Esophagus muscularis mucosa (tissue), 4 donors: Measurements from ENCODE around the gene ANO4.

ENCODE experiments used
- EP300 ChIP-seq: sonication (generic); formaldehyde crosslinking; IDR thresholded peaks from one replicate; pipeline ENCODE4 v1.6.1; 2017; ENCODE audit warnings: antibody characterized with exemption
- POLR2A ChIP-seq: fragments of 450-650 bp; IDR thresholded peaks from one replicate; pipeline ENCODE4 v1.6.1; 2017; ENCODE audit warnings: antibody characterized with exemption, moderate library complexity, mild to moderate bottlenecking, low read depth
- TF ChIP-seq, protein P1 (sequence below), 3 experiments: fragments of 200-600 bp in 2 of 3; fragments of 450-650 bp in 1 of 3; sonication (generic) in 2 of 3; IDR thresholded peaks; one replicate each; pipeline ENCODE4 v1.5.1; 2017 to 2019; ENCODE audit warnings: antibody characterized with exemption in 3 of 3, mild to moderate bottlenecking in 2 of 3, moderate library complexity in 1 of 3

DNA sequence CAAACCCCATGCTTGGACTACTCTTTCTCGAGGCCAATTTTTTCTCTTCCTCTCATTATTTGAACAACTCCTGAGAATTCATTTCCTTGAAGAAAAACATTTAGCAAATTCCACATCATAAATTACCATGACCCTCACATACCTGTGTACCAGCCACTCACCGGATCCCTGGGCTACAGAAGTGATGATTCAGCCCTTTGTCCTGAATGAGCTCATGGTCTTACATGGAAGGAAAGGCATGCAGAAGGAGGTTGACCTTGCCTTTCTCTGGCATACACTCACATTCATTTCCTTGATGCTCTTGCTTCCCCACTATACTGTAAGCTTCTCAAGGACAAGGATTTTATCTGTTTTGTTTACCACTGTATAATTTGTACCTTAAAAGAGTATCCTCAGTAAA, 224.0 kb downstream of the ANO4 start:
- TF ChIP-seq, protein P1, sequence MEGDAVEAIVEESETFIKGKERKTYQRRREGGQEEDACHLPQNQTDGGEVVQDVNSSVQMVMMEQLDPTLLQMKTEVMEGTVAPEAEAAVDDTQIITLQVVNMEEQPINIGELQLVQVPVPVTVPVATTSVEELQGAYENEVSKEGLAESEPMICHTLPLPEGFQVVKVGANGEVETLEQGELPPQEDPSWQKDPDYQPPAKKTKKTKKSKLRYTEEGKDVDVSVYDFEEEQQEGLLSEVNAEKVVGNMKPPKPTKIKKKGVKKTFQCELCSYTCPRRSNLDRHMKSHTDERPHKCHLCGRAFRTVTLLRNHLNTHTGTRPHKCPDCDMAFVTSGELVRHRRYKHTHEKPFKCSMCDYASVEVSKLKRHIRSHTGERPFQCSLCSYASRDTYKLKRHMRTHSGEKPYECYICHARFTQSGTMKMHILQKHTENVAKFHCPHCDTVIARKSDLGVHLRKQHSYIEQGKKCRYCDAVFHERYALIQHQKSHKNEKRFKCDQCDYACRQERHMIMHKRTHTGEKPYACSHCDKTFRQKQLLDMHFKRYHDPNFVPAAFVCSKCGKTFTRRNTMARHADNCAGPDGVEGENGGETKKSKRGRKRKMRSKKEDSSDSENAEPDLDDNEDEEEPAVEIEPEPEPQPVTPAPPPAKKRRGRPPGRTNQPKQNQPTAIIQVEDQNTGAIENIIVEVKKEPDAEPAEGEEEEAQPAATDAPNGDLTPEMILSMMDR (IDR thresholded peaks at IDR 0.05), result no peak
- TF ChIP-seq POLR2A, result no peak
- TF ChIP-seq EP300, result no peak
